ENCODE data around the gene CYSLTR2.
A peak's percentile ranks its signal among the peaks of the same experiment; 100 is the strongest.

The CYSLTR2 gene, protein sequence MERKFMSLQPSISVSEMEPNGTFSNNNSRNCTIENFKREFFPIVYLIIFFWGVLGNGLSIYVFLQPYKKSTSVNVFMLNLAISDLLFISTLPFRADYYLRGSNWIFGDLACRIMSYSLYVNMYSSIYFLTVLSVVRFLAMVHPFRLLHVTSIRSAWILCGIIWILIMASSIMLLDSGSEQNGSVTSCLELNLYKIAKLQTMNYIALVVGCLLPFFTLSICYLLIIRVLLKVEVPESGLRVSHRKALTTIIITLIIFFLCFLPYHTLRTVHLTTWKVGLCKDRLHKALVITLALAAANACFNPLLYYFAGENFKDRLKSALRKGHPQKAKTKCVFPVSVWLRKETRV

DNA sequence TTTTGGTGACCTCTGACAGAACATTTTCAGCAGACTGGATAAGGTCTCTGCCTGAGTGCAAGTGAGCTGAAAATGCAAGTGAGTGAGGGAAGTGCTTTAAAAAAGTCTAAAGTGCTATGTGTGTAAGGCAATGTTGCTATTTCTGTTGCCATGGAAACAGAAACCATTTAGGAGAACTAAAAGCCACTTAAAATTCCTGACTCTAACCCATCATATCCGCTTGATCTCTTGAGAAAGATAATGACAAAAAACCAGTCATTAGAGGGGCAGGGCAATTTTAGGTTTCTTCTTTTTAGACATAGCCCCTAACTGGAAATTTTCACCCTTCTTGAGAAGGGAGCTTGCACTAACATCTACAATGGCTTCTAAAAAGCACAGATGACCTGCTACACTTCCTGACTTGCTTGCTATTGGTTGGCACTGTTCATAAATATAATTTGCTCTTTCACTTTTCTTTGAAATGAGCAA lies at the start of gene CYSLTR2:
Gene CYSLTR2 (plus strand): TSS at position 458 of the 468 bp plus-strand sequence. CDS start 52,889 bp downstream, outside the sequence.
- DNase-seq, result peak in 1 of 51 donors; percentile 33

DNA sequence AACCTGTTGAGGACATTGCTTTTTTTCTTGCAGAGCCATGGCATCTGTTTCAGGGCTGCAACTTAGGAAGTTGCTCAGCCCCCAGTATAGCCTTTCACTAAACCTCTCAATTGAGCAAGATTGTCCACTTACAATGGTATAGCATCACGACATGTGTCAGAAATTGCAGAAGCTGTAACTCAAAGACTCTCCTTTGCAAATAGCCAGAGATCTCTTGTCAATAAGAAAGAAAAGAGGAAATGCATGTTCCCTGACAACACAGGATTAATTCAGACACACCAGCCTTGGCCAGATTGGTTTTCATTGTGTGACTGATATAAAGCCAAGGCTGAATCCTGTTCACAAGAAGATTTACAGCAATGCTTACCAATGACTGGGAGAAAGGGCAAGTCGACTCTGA lies 38.7 kb upstream of the CYSLTR2 start:
- no peak for DNase-seq

DNA sequence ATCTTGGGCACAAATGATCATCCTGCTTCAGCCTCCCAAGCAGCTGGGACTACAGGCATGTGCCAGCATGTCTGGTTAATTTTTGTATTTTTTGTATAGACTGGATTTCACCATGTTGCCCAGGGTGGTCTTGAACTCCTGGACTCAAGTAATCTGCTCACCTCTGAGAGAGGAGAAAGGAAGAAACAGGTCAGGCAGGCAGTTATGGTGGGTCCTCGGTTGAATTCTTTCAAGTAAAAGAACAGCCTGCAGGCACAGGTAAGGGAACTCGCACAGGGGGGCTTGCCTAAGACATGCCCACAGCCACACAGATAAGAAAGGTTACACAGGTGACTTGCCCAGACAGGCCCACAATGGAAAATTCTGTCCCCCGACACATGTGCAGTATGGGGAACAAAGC lies 34.8 kb upstream of the CYSLTR2 start:
- no peak for DNase-seq

DNA sequence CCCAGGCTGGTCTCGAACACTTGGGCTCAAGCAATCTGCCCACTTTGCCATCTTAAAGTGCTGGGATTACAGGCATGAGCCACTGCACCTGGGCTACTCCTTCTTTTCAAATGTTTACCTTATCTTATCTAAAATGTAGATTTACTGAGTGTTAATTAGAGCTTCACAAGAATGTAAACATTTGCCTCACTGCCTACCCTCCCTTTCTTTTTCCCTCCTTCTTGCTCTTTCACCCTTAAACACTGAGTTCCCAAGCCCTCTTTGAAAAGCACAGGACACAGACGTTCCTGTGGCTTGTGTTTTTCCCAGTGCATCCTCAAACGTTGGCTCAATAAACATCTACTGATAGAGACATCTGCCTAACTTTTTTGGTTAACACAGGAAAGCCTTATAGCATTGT lies 32.7 kb upstream of the CYSLTR2 start:
- DNase-seq, result no peak

DNA sequence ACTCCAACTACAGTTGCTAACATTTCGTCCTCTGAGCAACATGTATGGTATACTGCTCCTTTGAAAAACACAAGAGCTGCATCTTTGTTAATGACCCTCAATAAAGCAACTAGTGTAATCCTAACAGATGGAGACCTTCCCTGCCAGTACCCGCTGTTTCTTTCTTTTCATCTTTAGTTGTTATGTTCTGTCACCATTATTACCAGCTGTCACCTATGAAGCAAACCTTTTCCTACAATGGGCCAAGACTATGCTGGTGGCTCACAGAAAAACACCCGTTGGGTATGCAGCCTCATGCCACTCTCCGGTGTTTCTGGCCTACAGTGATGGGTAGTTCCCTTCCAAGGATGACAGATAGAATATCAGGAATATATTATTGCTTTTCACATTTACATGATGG lies 29.7 kb upstream of the CYSLTR2 start:
- no peak for DNase-seq

DNA sequence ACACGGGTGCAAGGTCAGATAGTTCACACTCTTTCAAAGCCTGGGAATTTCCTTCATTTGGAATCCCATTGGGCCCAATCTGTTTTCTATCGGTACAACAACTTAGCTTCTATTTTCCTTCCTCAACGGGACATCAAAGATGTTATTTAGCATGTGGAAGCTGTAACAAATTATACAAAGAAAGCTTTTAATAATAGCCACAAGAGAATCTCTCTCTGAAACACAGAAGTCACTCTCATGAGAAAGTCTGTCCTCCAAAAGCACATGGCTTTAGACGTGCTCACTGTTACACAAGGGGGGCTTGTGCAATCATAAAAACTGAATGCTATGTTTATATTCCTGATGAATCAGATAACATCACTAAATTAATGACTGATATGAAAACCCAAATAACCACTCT lies 28.9 kb upstream of the CYSLTR2 start:
- DNase-seq, result no peak

DNA sequence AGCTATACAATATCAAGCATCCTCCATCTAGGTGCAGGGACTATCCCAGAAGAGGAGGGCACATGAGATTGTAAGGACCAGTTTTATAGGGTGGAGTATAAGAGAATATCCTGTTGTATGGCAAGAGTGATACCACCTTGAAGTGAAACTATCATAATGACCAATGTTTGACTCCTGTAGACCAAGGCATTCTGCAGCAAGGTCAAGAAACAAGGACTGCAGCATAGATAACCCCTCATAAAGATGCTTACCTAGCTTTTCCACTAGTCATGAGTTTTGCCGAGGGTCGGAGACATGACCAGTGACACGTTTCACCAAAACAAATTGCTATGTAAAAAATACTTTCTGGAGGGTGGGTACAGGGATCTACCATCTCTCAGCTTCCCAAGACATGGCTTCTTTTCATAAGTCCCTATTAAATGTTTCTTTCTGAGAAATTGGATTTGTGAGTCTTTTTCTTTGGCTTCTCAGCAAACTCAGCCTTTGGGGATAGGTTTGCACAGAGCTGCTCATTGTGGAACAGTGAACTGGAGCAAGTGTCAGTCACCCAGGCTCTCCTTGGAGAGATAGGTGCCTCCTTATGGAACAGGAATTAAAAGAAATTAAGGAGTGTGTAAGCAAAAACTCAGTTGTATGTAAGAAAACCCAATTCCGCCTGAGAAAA lies 28.2 kb upstream of the CYSLTR2 start:
- no peak for DNase-seq

DNA sequence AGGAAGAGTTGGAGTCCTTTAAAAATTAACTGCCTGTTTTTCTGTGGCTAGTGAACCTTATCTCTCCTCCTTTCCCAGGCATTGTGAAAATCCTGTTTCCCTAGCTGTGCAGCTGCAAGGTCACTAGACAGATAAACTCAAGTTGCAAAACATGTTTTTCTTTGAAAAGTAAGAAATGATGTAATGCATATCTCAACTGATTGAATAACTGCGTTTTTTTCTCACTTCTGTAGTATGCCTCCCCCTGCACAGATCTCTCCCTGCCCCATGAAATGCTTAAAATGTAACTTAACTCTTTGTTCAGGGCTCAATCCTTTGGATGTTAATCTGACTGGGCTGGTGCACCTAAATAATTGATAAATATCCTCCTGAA lies 27.7 kb upstream of the CYSLTR2 start:
- DNase-seq, result no peak

DNA sequence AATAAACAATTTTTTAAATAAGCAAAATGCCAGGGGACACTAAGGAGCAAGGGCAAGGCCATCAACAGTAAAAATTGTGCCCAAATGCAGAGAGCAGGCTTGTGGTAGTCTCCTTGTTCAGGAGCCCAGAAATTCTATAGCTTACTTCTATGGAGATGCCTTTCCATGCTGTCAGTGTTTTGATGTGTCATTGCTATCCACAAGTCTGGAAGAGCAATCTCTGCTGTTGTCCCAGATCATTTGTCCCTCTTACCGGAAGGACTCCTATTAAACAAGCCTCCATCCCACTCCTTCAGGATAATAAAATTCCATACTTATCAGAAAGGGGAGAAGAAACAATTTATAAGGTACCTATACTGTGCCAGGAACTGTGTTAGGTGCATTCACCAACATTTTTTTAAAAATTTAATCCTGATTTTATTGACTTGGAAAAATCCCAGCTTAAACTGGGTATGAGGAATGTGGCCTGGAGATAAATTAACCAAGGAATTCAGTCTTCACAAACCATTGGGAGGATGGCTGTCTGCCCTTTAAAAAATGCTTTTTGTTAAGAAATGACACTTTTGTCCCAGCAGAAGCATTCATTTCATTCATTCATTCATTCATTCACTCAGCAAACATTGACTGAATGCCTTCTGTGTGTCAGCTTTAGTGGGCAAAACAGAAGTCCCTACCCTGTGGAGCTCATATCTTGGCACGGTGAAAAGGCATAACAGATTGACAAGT lies 26.8 kb upstream of the CYSLTR2 start:
- DNase-seq, result no peak

DNA sequence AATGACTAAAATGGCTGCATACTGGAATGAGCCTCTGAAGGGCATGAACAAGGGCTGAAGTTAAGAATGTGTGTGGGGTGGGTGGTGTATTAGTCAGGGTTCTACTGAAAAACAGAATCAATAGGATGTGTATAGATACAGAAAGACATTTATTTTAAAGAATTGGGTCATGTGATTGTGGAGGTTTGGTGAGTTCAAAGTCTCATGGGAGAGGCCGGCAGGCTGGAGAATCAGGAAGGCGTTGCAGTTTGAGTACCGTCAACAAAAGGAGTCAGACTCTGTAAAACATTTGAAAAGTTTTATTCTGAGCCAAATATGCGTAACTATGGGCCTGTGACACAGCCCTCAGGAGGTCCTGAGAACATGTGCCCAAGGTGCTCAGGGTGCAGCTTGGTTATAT lies 24.5 kb upstream of the CYSLTR2 start:
- DNase-seq, result no peak

DNA sequence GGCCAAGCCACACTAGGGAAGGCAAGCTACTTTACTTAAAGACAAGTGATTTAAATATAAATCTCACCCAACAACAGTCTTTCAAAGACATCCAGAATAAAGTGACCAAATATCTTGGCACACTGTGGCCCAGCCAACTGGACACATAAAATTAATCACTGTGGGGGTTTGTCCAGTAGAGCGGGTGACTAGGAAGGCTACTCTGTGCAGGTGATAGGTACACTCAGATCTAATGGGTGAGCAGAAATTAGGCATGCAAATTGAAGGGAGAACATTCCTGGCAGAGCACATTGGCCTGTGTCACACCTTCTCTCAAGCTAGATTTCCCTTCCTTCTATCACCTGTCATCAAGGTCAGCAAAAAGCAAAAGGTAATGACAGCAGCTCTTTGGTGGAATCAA lies 23.4 kb upstream of the CYSLTR2 start:
- no peak for DNase-seq

DNA sequence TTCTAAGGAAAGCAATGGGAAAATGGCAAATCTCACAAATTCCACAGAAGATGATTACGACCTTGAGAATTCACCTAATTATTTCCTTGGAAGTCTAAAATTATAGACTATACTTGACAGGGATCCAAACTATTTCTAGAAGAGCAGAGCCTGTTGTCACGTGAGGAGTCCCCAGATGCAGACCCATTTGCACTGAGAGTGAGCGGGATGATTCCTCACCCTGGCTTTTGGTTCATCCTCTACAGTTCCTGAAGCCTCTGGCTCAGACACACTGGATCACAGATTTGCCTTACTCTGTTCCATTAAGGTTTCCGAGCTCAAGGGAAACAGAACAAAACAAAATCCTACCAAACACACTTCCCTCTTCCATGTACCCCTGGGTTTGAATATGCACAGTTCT lies 23.0 kb upstream of the CYSLTR2 start:
- no peak for DNase-seq

DNA sequence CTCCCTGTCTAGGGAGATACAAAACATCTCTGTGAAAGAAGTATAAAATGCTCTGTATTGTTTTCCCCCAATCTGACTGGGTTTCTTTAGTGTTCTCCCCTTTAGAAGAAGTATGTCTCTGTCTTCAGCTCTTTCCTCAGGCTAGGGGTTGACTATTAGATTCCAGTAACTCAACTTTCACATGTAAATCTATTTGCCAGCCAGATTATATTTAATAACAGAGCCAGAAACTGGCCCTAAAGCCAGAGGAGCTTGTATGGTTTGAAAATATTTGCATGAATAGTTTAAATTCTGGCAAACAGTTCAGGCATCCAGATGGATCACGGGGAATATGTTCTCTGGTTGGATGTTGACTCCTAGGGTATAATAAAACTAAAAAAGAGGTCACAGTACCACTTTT lies 22.3 kb upstream of the CYSLTR2 start:
- no peak for DNase-seq

DNA sequence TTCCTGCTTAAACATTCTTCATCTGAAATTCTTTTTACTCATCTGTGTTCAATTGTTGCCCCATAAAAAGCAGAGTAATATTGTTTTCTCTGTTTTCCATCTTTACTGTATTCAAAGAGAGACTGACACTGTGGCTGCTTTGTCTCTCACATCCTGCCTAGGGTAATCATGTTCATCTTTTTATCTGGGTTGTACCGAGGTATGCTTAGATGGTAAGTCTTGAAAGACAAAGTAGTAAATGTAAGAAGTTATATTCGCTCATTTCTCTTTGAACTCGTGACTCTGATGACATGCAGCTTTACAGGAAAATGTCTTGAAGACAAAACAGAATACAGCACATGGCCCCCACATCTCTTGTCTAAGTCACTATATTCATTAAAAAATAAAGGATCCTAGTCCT lies 20.0 kb upstream of the CYSLTR2 start:
- DNase-seq, result no peak

DNA sequence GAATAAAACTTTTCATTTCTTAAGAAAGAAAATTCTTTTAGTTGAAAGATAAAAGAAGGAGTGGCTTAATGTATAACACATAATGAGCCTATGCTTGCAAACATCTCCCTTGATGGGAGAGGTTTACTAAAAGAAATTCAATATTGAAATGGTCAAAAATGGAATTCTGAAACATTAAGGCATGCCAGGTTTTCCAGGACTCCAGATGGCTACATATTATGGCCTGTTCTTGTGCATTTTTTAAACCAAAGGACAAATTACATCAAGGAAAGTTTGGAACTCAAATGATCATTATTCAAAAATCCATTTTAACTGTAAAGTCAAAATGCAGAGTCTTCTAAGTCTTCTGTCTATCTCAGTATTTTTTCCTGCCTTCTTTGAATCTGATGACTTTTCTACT lies 19.1 kb upstream of the CYSLTR2 start:
- DNase-seq, result no peak

DNA sequence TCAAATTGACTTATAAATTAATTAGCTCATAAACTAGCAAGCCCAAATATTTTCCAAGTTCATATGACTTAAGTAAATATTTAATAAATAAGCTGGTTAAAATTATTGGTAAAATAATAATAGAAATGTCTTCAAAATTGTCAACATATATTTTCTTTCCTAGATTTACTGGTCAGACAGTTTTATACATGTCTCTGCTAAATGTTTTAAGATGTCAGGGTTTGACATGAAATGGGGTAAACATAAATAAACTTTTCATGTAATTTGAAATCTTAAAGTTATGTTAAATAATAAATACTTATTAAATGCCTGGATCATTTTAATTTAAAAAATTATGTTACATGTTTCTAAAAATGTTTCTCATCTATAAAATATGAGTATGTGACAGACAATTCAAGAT lies 18.3 kb upstream of the CYSLTR2 start:
- DNase-seq, result no peak

DNA sequence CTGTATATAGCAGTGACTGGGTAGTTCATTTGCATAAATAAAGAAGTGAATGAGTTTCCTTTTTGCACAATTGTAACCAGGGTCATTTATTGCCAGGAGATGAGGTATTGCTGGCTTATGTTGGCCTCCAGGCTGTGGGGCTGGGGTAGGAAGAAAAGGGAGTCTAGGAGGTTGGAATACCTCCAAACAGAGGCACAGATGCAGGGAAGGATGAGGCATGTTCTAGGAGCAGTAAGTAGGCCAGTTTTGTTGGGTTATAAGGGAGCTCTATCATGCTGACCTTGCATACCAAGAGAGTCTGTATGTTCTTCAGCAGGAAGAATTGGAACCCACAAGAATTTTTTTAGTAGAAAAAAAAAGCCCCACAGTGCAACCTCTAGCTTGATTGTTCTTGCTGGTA lies 17.2 kb upstream of the CYSLTR2 start:
- DNase-seq, result no peak

DNA sequence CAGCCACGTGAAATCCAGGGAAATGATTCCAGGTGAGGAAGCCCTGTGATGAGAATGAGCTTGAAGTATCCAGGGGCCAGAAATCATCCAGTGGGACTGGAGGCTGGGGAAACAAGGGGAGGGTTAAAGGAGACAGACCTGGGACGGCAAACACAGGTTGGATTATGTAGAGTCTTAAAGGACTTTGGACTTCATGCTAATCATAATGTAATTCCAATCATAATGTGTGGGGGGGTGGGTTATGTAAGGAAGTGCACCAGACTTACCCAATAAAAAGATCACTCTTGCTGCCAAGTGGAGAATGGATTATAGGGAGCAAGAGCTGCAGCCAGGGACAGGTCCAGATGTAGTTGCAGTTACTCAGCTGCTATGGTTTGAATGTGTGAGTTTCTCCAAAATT lies 16.1 kb upstream of the CYSLTR2 start:
- no peak for DNase-seq

DNA sequence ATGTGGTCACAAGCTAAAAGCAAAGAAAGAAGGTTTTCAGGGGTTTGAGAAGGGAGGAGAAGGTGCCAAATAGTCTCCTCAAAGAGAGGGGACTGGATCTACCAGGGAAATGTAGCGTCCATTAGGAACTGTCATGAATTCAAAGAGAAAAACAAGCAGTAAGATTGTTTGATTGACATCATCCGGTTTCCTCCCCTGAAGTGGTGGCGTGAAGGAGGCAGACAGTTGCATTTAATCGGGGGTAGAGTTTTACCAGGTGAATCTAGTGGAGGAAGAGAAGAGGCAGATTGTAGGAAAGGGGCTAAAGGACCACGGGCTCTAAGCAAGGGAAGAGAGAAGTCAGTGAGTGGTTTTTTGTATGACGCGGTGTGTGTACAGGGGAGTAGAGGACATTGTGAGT lies 13.0 kb upstream of the CYSLTR2 start:
- DNase-seq, result no peak

DNA sequence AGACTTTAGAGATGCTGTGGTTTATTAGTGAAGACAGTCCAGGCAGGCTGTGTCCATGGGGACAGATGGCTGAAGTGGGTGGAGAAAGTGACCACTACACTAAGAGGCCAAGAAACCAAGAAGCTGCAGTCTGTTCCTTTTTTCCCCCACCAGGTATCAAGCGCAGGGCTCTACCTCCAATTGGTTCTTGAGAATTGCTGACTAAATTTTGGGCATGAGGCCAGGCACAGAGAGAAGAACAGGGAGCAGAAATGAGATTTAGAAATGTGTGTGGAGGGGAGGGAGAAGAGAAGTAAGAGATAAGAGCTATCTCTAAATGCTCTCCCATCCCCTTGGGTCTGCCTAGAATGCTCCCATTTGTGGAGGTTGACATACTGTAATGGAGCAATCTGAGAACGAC lies 12.3 kb upstream of the CYSLTR2 start:
- no peak for DNase-seq

DNA sequence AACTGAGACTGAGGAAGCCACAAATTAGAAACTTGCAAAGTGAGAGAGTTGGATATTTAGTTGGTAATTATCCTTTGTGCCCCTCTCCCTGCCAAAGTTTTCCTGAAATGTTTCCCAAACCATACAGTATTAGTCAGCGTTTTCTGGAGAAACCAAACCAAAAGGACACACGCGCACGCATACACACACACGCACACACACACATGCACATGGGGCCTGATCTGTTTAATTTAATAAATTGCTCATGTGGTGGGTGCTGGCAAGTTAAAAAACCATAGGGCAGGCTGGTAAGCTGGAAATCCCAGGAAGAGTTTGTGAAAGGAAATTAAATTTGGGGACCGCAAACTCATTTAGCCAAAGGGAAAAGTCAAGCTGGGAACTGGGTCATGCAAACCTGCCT lies 11.7 kb upstream of the CYSLTR2 start:
- no peak for DNase-seq

DNA sequence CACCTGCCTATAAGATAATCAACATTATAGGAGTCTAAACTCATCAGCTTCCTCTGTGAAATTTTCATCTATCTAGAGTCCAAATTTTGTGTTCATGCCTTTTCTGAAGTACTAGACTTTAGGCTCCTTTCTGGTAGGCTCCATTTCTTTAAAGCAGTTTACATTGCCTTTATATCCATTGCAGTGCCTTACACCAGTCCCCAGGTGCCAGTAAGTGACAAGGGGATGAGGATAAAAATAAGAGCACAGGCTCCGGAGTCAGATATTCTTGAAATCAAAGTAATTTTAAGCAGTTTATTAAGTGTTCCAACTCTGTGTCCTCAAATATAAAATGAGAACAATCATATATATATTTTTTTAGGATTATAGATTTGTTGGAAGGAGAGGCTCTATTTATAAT lies 10.6 kb upstream of the CYSLTR2 start:
- DNase-seq, result no peak

DNA sequence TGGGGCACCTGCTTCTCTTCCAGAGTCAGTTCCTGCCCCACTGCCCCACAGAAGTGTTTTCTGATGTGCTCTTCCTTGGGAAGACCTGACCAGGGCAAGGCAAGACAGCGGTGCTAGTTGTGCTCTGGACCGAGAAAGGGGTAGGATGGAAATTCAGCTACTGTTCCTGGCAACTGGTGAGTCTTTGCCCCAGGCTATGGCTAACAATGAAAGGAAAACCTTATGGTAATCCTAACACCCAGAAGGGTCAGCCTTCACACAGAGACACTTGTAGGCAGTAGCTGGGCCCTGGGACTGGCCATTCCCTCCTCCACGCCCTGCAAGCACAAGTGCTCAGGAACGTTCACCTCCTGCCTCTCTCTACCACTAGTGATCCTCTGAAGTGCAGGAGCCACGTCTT lies 9.6 kb upstream of the CYSLTR2 start:
- DNase-seq, result no peak
